Measurements from ENCODE around the gene DACT3. TPM values are rescaled to one million over a fixed set of nuclear protein-coding genes. Genes with fewer than 3 reads are reported as not detected.

The DACT3 gene
- total and polyA plus RNA-seq, 2 experiments from 2014 or later, result 0.78 to 2.6 TPM

GRCh38 chr19:46674416-46675178 is 13.6 kb upstream of the DACT3 start:
- Histone ChIP-seq H2AFZ (no peak overlapping the region), H3F3A (replicated peaks; ENCODE audit: low read depth) (0 out of 2 replicates have a peak, but pooled peaks cover 3% of the 10 kb centered on the region)

More at GRCh38 chr19:46674416-46675178, 13.6 kb upstream of the DACT3 start:
- Mint-ChIP-seq H3K9me3 (no peaks in the 10 kb centered on the region), H3K27me3 (ENCODE audit: insufficient read depth, low read depth, poor library complexity) (peaks cover 11% of the 10 kb centered on the region), H3K27ac (peak overlapping the region; percentile 84), H3K4me1 (peaks cover 8% of the 10 kb centered on the region), H3K36me3 (ENCODE audit: low read depth) (peaks cover 40% of the 10 kb centered on the region), H3K4me3 (no peak overlapping the region)
- Histone ChIP-seq H3K27ac (ENCODE audit: low read depth) (no peak overlapping the region), H3K4me1 (ENCODE audit: insufficient read depth) (no peaks in the 10 kb centered on the region), H3K36me3 (ENCODE audit: insufficient read depth) (no peaks in the 10 kb centered on the region; the same call in 1 of the 2 replicates), H3K9me2 (ENCODE audit: insufficient read depth) (no peaks in the 10 kb centered on the region), H3K4me3 (no peak overlapping the region), H3K27me3 (ENCODE audit: insufficient read depth) (no peaks in the 10 kb centered on the region), H4K20me1 (replicated peaks; ENCODE audit: insufficient read depth) (peaks cover 6% of the 10 kb centered on the region; the same call in 1 of the 2 replicates), H3K79me2 (replicated peaks; ENCODE audit: insufficient read depth) (no peaks in the 10 kb centered on the region), H3K4me2 (no peak overlapping the region)
- DNase-seq (ENCODE audit: low spot score) (peak; percentile 93), ATAC-seq (peak; percentile 97)
- TF ChIP-seq CREB1 (CRISPR knock-in tag; IDR thresholded peaks at IDR 0.05; ENCODE audit: low read depth) (peak; percentile 95), ZNF114 (CRISPR knock-in tag; IDR thresholded peaks at IDR 0.05) (no peak), ZNF462 (CRISPR knock-in tag; IDR thresholded peaks at IDR 0.05) (no peak), ZNF331 (CRISPR knock-in tag; IDR thresholded peaks at IDR 0.05; ENCODE audit: low read depth) (no peak), STAT1 (IDR thresholded peaks at IDR 0.05; ENCODE audit: unreplicated experiment) (no peak)

Data from GM23338 (cell line).